HG03439 (cell line): ENCODE measurements around the gene DOK3.

Source experiments
- ATAC-seq: cut with Tn5 transposase; IDR thresholded peaks from one replicate; pipeline ENCODE4 v1.9.1; 2021; ENCODE audit warnings: mild to moderate bottlenecking, moderate library complexity; ENCODE audit not compliant: unreplicated experiment

The DOK3 gene

GRCh38 chr5:177513500-177513899 lies 3.9 kb upstream of the DOK3 start:
- no peak for ATAC-seq

GRCh38 chr5:177512736-177513380 lies 3.2 kb upstream of the DOK3 start:
- no peak for ATAC-seq

- ATAC-seq = no peak
These were observed 2.4 kb upstream of the DOK3 start for GRCh38 chr5:177511796-177512675.

GRCh38 chr5:177511181-177511580 lies 1.6 kb upstream of the DOK3 start:
- ATAC-seq = no peak

GRCh38 chr5:177510567-177511053 lies 984 bp upstream of the DOK3 start:
- peak; percentile 24 for ATAC-seq

GRCh38 chr5:177509991-177510566 lies 453 bp upstream of the DOK3 start:
- peak; percentile 38 for ATAC-seq

- no peak for ATAC-seq
These were observed 789 bp downstream of the DOK3 start for GRCh38 chr5:177508837-177509236.

- no peak for ATAC-seq
These were observed 1.4 kb downstream of the DOK3 start for GRCh38 chr5:177508221-177508611.

- ATAC-seq = no peak
These were observed 1.9 kb downstream of the DOK3 start for GRCh38 chr5:177507596-177508220.

- ATAC-seq = no peak
These were observed 2.5 kb downstream of the DOK3 start for GRCh38 chr5:177507165-177507564.

- ATAC-seq = no peak
These were observed 4.6 kb downstream of the DOK3 start for GRCh38 chr5:177505075-177505474.

GRCh38 chr5:177504086-177505056 lies 5.3 kb downstream of the DOK3 start:
- no peak for ATAC-seq

GRCh38 chr5:177503351-177504085 lies 6.1 kb downstream of the DOK3 start:
- ATAC-seq = no peak

- no peak for ATAC-seq
These were observed 6.7 kb downstream of the DOK3 start for GRCh38 chr5:177502886-177503285.

GRCh38 chr5:177501874-177502678 lies 7.5 kb downstream of the DOK3 start:
- no peak for ATAC-seq

GRCh38 chr5:177500685-177501522 lies 8.7 kb downstream of the DOK3 start:
- no peak for ATAC-seq

- ATAC-seq = no peak
These were observed 9.8 kb downstream of the DOK3 start for GRCh38 chr5:177499842-177500241.
